GM12878 (cell line): Measurements from ENCODE around the gene PLB1. TPM values are rescaled to one million over a fixed set of nuclear protein-coding genes. Genes with fewer than 3 reads are reported as not detected.

ENCODE experiments used
- ATAC-seq: fragments of 200-7000 bp; cut with Tn5 transposase; 3 replicates; pipeline ENCODE4 v1.9.1; 2020; ENCODE audit warnings: mild to moderate bottlenecking, moderate library complexity
- BruUV-seq: library from RNA; stranded (reverse); fragments of 400-500 nt; replicated peaks from 2 replicates; lab custom pipeline; 2021; lab: Mats Ljungman, UMichigan
- CTCF ChIA-PET: fragments of 300-600 bp; sonication (Branson Sonifier 250); formaldehyde crosslinking; extraction: SDS; loops from one replicate; lab custom pipeline; 2021; ENCODE audit warnings: inconsistent platforms; lab: Yijun Ruan, JAX
- POLR2A ChIA-PET: fragments of 350-600 bp; formaldehyde crosslinking; extraction: SDS; loops from one replicate; lab custom pipeline; 2021; ENCODE audit warnings: inconsistent platforms; lab: Charles Lee
- RAD21 ChIA-PET: fragments of 300-600 bp; sonication (Branson Sonifier 250); formaldehyde crosslinking; loops from one replicate; lab custom pipeline; 2023; ENCODE audit warnings: antibody characterized with exemption; ENCODE audit not compliant: unreplicated experiment; lab: Charles Lee
- SMC1A ChIA-PET: fragments of 300-600 bp; sonication (Branson Sonifier 250); formaldehyde crosslinking; loops from one replicate; lab custom pipeline; 2023; ENCODE audit not compliant: unreplicated experiment, uncharacterized antibody; lab: Charles Lee
- DNase-seq: peaks from one replicate; pipeline ENCODE4 v3.0.0-alpha.2; 2011; ENCODE audit warnings: low read depth, low spot score
- FAIRE-seq: peaks from 3 replicates; lab custom pipeline; 2011; peaks lifted over from hg19 to GRCh38; lab: Jason Lieb, UNC
- H2AFZ ChIP-seq: 2 replicates; pipeline ENCODE4 v1.6.0; 2011; ENCODE audit warnings: low read depth, low read length, control low read depth; ENCODE audit not compliant: control insufficient read depth
- H3K27ac ChIP-seq: 2 replicates; pipeline ENCODE4 v1.5.1; 2011; ENCODE audit warnings: control low read depth; ENCODE audit not compliant: control insufficient read depth, insufficient read depth
- H3K27me3 ChIP-seq, 2 experiments: replicated peaks in 1 of 2; 2 replicates each; pipeline versions ENCODE4 v1.6.0 to v1.6.1; 2011; ENCODE audit warnings: low read length in 1 of 2; ENCODE audit not compliant: control insufficient read depth in 2 of 2, insufficient read depth in 2 of 2
- H3K36me3 ChIP-seq, 2 experiments: 2 replicates each; pipeline ENCODE4 v1.5.1; 2011; ENCODE audit warnings: low read length in 1 of 2; ENCODE audit not compliant: control insufficient read depth in 2 of 2, insufficient read depth in 2 of 2
- H3K4me1 ChIP-seq: 2 replicates; pipeline ENCODE4 v1.6.1; 2011; ENCODE audit warnings: mild to moderate bottlenecking, low read length, moderate library complexity, mixed read lengths; ENCODE audit not compliant: control insufficient read depth, insufficient read depth
- H3K4me2 ChIP-seq: 2 replicates; pipeline ENCODE4 v1.6.0; 2011; ENCODE audit warnings: control low read depth; ENCODE audit not compliant: control insufficient read depth, insufficient read depth
- H3K4me3 ChIP-seq: fragments of 200-600 bp; sonication (generic); 2 replicates; pipeline ENCODE4 v1.5.1; 2016
- H3K79me2 ChIP-seq: 2 replicates; pipeline ENCODE4 v1.6.0; 2011; ENCODE audit warnings: low read length; ENCODE audit not compliant: control insufficient read depth, insufficient read depth
- H3K9ac ChIP-seq: 2 replicates; pipeline ENCODE4 v1.8.0; 2011; ENCODE audit warnings: low read length, control low read depth, mixed read lengths; ENCODE audit not compliant: control insufficient read depth, insufficient read depth
- H3K9me3 ChIP-seq: replicated peaks from 3 replicates; pipeline ENCODE4 v1.5.1; 2011; ENCODE audit warnings: mild to moderate bottlenecking, low read length; ENCODE audit not compliant: control insufficient read depth, insufficient read depth
- H4K20me1 ChIP-seq: 2 replicates; pipeline ENCODE4 v1.6.0; 2011; ENCODE audit not compliant: control insufficient read depth, insufficient read depth
- CEBPZ ChIP-seq: fragments of 150-350 bp; IDR thresholded peaks from 2 replicates; pipeline ENCODE4 v1.6.1; 2016; ENCODE audit warnings: low read depth, low read length
- CHD1 ChIP-seq: IDR thresholded peaks from 2 replicates; pipeline ENCODE4 v1.6.1; 2012; ENCODE audit warnings: low read depth, low read length, improper control_type of control experiment
- ESRRA ChIP-seq: IDR thresholded peaks from 2 replicates; pipeline ENCODE4 v1.6.1; 2012; ENCODE audit warnings: mild to moderate bottlenecking, low read length, improper control_type of control experiment
- FOXK2 ChIP-seq: fragments of 450-650 bp; IDR thresholded peaks from 2 replicates; pipeline ENCODE4 v1.6.1; 2017; ENCODE audit warnings: mild to moderate bottlenecking, moderate library complexity
- HDGF ChIP-seq: fragments of 450-650 bp; IDR thresholded peaks from 2 replicates; pipeline ENCODE4 v1.6.1; 2016; ENCODE audit warnings: antibody characterized with exemption
- KAT2A ChIP-seq: conservative IDR thresholded peaks from 2 replicates; pipeline ENCODE4 v1.6.1; 2011; ENCODE audit warnings: low read depth, low read length; ENCODE audit not compliant: control insufficient read depth
- LARP7 ChIP-seq: fragments of 450-650 bp; IDR thresholded peaks from 2 replicates; pipeline ENCODE4 v1.6.1; 2017; ENCODE audit warnings: mild to moderate bottlenecking
- PAX8 ChIP-seq: fragments of 450-650 bp; IDR thresholded peaks from 2 replicates; pipeline ENCODE4 v1.6.1; 2017; ENCODE audit warnings: mild to moderate bottlenecking, moderate library complexity
- RAD51 ChIP-seq: fragments of 450-650 bp; IDR thresholded peaks from 2 replicates; pipeline ENCODE4 v1.6.1; 2016; ENCODE audit warnings: moderate library complexity, mild to moderate bottlenecking, inconsistent platforms
- RB1 ChIP-seq: fragments of 450-650 bp; formaldehyde crosslinking; IDR thresholded peaks from 2 replicates; pipeline ENCODE4 v1.6.1; 2017; ENCODE audit warnings: mild to moderate bottlenecking, borderline replicate concordance
- STAT1 ChIP-seq: fragments of 450-650 bp; conservative IDR thresholded peaks from 2 replicates; pipeline ENCODE4 v1.6.1; 2014; ENCODE audit warnings: antibody characterized with exemption, mild to moderate bottlenecking
- SUZ12 ChIP-seq: fragments of 200-600 bp; sonication (generic); IDR thresholded peaks from one replicate; pipeline ENCODE4 v1.6.1; 2018; ENCODE audit warnings: antibody characterized with exemption, mild to moderate bottlenecking; ENCODE audit not compliant: unreplicated experiment
- WGBS: methylation state at CpG from one replicate; pipeline ENCODE4 v1.1.6; 2016; ENCODE audit warnings: low lambda C conversion rate; ENCODE audit not compliant: insufficient replicate concordance, insufficient coverage; ENCODE audit errors: missing lambda C conversion rate; 5-methylcytosine and 5-hydroxymethylcytosine counted together
- in situ Hi-C: fragments of 300-500 bp; cut with MboI; formaldehyde crosslinking; loops from 9 replicates; pipeline ENCODE4 v1.14.3; 2018; ENCODE audit warnings: mixed read lengths
- intact Hi-C: fragments of 100-400 bp; cut with micrococcal nuclease; formaldehyde crosslinking; loops from one replicate; pipeline ENCODE4 v1.14.2; 2022; ENCODE audit not compliant: unreplicated experiment
- polyA plus RNA-seq, 11 experiments: library from polyadenylated mRNA; depleted of rRNA in 4 of 11; unstranded in 6 of 11; stranded (reverse) in 5 of 11; fragments of >200 nt; fragmentation: Nextera tagmentation in 4 of 11; fragmentation: Illumina TruSeq in 1 of 11; extraction: Ambion mirVana in 4 of 11; extraction: Trizol in 1 of 11; gene quantifications; 1 replicate in 1 of 11; 2 replicates in 10 of 11; pipeline versions ENCODE4 v1.2.1 to v1.2.3, GENCODE V29; 2011 to 2016; ENCODE audit warnings: inconsistent platforms in 2 of 11, missing spikeins in 2 of 11, low read depth in 1 of 11
- total RNA-seq, 4 experiments: library from RNA; depleted of rRNA in 3 of 4; stranded (reverse); fragments of >200 nt in 3 of 4; fragmentation: Illumina TruSeq in 1 of 4; extraction: Trizol in 1 of 4; gene quantifications; 2 replicates each; pipeline versions ENCODE4 v1.2.1 to v1.2.3, GENCODE V29; 2013 to 2021
- TF ChIP-seq, protein P1 (sequence below): IDR thresholded peaks from 2 replicates; pipeline ENCODE4 v1.6.1; 2012; ENCODE audit warnings: low read depth, low read length, improper control_type of control experiment

PLB1 gene
- total and polyA plus RNA-seq, 10 of the 15 experiments (the other 5 are each of a cell fraction or from before 2014, with no cell fraction given): 0.03 to 0.49 (median 0.28) TPM

- no peak for TF ChIP-seq LARP7
- TF ChIP-seq ESRRA: no peak
- TF ChIP-seq RB1: no peak
Observed at GRCh38 chr2:28488858-28489575, 6.8 kb upstream of the PLB1 start (continued).

DNA sequence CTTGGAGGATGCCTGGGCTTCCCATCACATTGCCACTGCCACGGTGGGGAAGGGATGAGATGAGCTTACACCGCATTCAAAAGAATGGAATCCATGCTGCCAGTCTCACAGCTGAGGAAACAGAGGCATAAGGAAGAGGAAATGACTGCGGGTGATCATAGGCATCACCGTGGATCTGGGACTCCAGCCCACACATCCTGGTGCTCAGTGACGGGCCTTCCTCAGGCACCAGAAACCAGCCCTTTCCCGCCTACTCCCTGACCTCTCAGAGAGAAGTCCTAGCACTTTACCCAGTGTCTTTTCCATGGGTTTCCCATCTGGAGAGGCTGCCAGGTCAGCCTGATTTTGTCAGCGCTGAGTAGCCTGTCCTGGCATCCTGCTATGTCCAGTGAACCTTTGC is 5.3 kb upstream of the PLB1 start:
- Histone ChIP-seq H3K9me3 (no peaks in the 10 kb centered on the region), H3K79me2 (no peaks in the 10 kb centered on the region), H3K27ac (no peak overlapping the region), H3K4me1 (no peaks in the 10 kb centered on the region), H4K20me1 (no peaks in the 10 kb centered on the region), H3K9ac (no peak overlapping the region), H2AFZ (no peak overlapping the region), H3K36me3 (no peaks in the 10 kb centered on the region), H3K27me3 (no peaks in the 10 kb centered on the region), H3K4me3 (no peak overlapping the region), H3K4me2 (no peak overlapping the region)
- POLR2A ChIA-PET: no interaction called here
- CTCF ChIA-PET: no interaction called here
- intact Hi-C loops (no loop called here), in situ Hi-C loops (no loop called here)
- FAIRE-seq (no peak), DNase-seq (no peak), ATAC-seq (no peak)
- 36% methylated on average over 7 of the region's 7 CpGs for WGBS
- SMC1A ChIA-PET: no interaction called here
- no peak for TF ChIP-seq STAT1
- no peak for TF ChIP-seq HDGF
- no TSS peak for BruUV-seq
- RAD21 ChIA-PET: no interaction called here

- H4K20me1 ChIP-seq: no peaks in the 10 kb centered on the region
- H2AFZ ChIP-seq: no peak overlapping the region
- no TSS peak for BruUV-seq
- ATAC-seq (no peak), FAIRE-seq (no peak), DNase-seq (no peak)
- ChIA-PET RAD21 (no interaction called here), CTCF (interaction anchor here (0.6 to 1.2 kb wide), 3 partner anchors 768 to 788 kb away, joined by 3 to 4 read pairs (median 3); no protein-coding TSS in a partner anchor), POLR2A (no interaction called here), SMC1A (interaction anchor here (0.7 kb wide), 1 partner anchor 789 kb away, joined by 3 read pairs; no protein-coding TSS in a partner anchor)
- no peaks in the 10 kb centered on the region for H3K9me3 ChIP-seq
- H3K4me2 ChIP-seq: no peak overlapping the region
- 0% methylated on average over 1 of the region's 1 CpG for WGBS
- no peaks in the 10 kb centered on the region for H3K27me3 ChIP-seq
- no peaks in the 10 kb centered on the region for H3K36me3 ChIP-seq
- intact Hi-C loops (no loop called here), in situ Hi-C loops (no loop called here)
- H3K79me2 ChIP-seq: no peaks in the 10 kb centered on the region
- H3K9ac ChIP-seq: no peak overlapping the region
- H3K4me3 ChIP-seq: no peak overlapping the region
- H3K27ac ChIP-seq: no peak overlapping the region
- H3K4me1 ChIP-seq: no peaks in the 10 kb centered on the region
- TF ChIP-seq FOXK2: no peak
- no peak for TF ChIP-seq PAX8
- no peak for TF ChIP-seq KAT2A
- TF ChIP-seq, protein P1, sequence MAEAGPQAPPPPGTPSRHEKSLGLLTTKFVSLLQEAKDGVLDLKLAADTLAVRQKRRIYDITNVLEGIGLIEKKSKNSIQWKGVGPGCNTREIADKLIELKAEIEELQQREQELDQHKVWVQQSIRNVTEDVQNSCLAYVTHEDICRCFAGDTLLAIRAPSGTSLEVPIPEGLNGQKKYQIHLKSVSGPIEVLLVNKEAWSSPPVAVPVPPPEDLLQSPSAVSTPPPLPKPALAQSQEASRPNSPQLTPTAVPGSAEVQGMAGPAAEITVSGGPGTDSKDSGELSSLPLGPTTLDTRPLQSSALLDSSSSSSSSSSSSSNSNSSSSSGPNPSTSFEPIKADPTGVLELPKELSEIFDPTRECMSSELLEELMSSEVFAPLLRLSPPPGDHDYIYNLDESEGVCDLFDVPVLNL: no peak
- TF ChIP-seq RAD51: no peak
- no peak for TF ChIP-seq CEBPZ
- TF ChIP-seq CHD1: no peak
- no peak for TF ChIP-seq SUZ12
Observed at GRCh38 chr2:28492282-28492681, 3.6 kb upstream of the PLB1 start.
